Breast epithelium (tissue), 4 donors: Measurements from ENCODE around the gene WIZ. TPM values are rescaled to one million over a fixed set of nuclear protein-coding genes. Genes with fewer than 3 reads are reported as not detected.

Experiments
- DNase-seq, 2 donors: peaks; one replicate each; pipeline ENCODE4 v3.0.0-alpha.2; 2019; ENCODE audit warnings: low spot score in 2 of 2
- H3K27ac ChIP-seq, 2 donors: fragments of 200-600 bp; sonication (generic) in 1 of 2; one replicate each; pipeline ENCODE4 v1.5.1; 2016 to 2019; ENCODE audit warnings: mild to moderate bottlenecking in 1 of 2
- H3K27me3 ChIP-seq, 2 donors: fragments of 200-600 bp; sonication (generic) in 1 of 2; one replicate each; pipeline versions ENCODE4 v1.5.1 to v1.6.0; 2017 to 2019; ENCODE audit warnings: control low read depth in 1 of 2, mild to moderate bottlenecking in 1 of 2
- H3K36me3 ChIP-seq: fragments of 200-600 bp; one replicate; pipeline ENCODE4 v1.5.1; 2019
- H3K4me1 ChIP-seq, 2 donors: fragments of 200-600 bp; sonication (generic); one replicate each; pipeline ENCODE4 v1.5.1; 2016 to 2019; ENCODE audit warnings: control low read depth in 1 of 2
- H3K4me3 ChIP-seq, 3 donors: fragments of 200-600 bp; sonication (generic); 1 replicate in 2 of 3; 2 replicates in 1 of 3; pipeline ENCODE4 v1.5.1; 2016 to 2019; ENCODE audit warnings: mild to moderate bottlenecking in 3 of 3, moderate library complexity in 2 of 3
- H3K9me3 ChIP-seq, 2 donors: fragments of 200-600 bp; sonication (generic) in 1 of 2; one replicate each; pipeline ENCODE4 v1.5.1; 2016 to 2019; ENCODE audit warnings: control low read depth in 1 of 2
- CTCF ChIP-seq, 3 donors: fragments of 450-650 bp; IDR thresholded peaks; one replicate each; pipeline ENCODE4 v1.5.1; 2016 to 2017; ENCODE audit warnings: antibody characterized with exemption in 3 of 3, mild to moderate bottlenecking in 3 of 3, moderate library complexity in 3 of 3
- POLR2A ChIP-seq: fragments of 450-650 bp; IDR thresholded peaks from one replicate; pipeline ENCODE4 v1.6.1; 2016; ENCODE audit warnings: antibody characterized with exemption, mild to moderate bottlenecking, moderate library complexity
- POLR2AphosphoS5 ChIP-seq, 3 donors: sonication (generic); formaldehyde crosslinking; IDR thresholded peaks; one replicate each; pipeline ENCODE4 v1.6.1; 2017; ENCODE audit warnings: antibody characterized with exemption in 3 of 3
- intact Hi-C: fragments of 100-400 bp; cut with DNase I; formaldehyde crosslinking; loops from one replicate; pipeline ENCODE4 v1.15.1; 2023; ENCODE audit warnings: low total_unique reads
- total RNA-seq, 3 donors: library from RNA; depleted of rRNA; stranded (reverse); fragments of >200 nt; gene quantifications; one replicate each; pipeline ENCODE4 v1.1.0, GENCODE V29; 2016

The WIZ gene
- total RNA-seq, 3 donors from 2014 or later: 17.6 to 51.1 (median 34.9) TPM

- Histone ChIP-seq H3K27me3 (no peaks in the 10 kb centered on the region), H3K4me3 (peak overlapping the region; percentile 87 to 98 (median 96)), H3K36me3 (peaks cover 3% of the 10 kb centered on the region), H3K4me1 (peaks cover 9 to 15% of the 10 kb centered on the region in 2 donors), H3K27ac (no peak overlapping the region), H3K9me3 (no peaks in the 10 kb centered on the region)
- no peak for TF ChIP-seq POLR2A
- TF ChIP-seq CTCF (IDR thresholded peaks at IDR 0.05): no peak
- no peak for TF ChIP-seq POLR2AphosphoS5 (IDR thresholded peaks at IDR 0.05)
- no peak for DNase-seq
- intact Hi-C loops: loop anchor here (5.0 kb wide), 1 partner anchor 859 kb away; the partner anchor contains the start of gene NDUFB7
These were observed 18.2 kb downstream of the WIZ start for GRCh38 chr19:15431396-15432017.

- no peaks in the 10 kb centered on the region for H3K27me3 ChIP-seq
- no peak for DNase-seq
- peaks cover 9 to 15% of the 10 kb centered on the region in 2 donors for H3K4me1 ChIP-seq
- no peak for TF ChIP-seq POLR2AphosphoS5 (IDR thresholded peaks at IDR 0.05)
- no peak for TF ChIP-seq CTCF (IDR thresholded peaks at IDR 0.05)
- TF ChIP-seq POLR2A: no peak
- no peak overlapping the region for H3K27ac ChIP-seq
- intact Hi-C loops: loop anchor here (5.0 kb wide), 1 partner anchor 858 kb away; the partner anchor contains the start of gene NDUFB7
- H3K9me3 ChIP-seq: no peaks in the 10 kb centered on the region
- H3K36me3 ChIP-seq: peaks cover 3% of the 10 kb centered on the region
- H3K4me3 ChIP-seq: peak overlapping the region in 1 of 3 donors; percentile 98
These were observed 19.1 kb downstream of the WIZ start for GRCh38 chr19:15430526-15431120.

- no peak for TF ChIP-seq POLR2A
- Histone ChIP-seq H3K27me3 (no peaks in the 10 kb centered on the region), H3K36me3 (peaks cover 4% of the 10 kb centered on the region), H3K27ac (no peak overlapping the region), H3K4me1 (peaks cover 9 to 15% of the 10 kb centered on the region in 2 donors), H3K9me3 (no peaks in the 10 kb centered on the region), H3K4me3 (no peak overlapping the region)
- intact Hi-C loops: loop anchor here (5.0 kb wide), 1 partner anchor 858 kb away; the partner anchor contains the start of gene NDUFB7
- no peak for DNase-seq
These were observed 19.8 kb downstream of the WIZ start for GRCh38 chr19:15429825-15430467.

GRCh38 chr19:15428956-15429824 is 20.6 kb downstream of the WIZ start:
- peaks cover 9 to 15% of the 10 kb centered on the region in 2 donors for H3K4me1 ChIP-seq
- intact Hi-C loops: no loop called here
- H3K4me3 ChIP-seq: no peak overlapping the region
- H3K9me3 ChIP-seq: no peaks in the 10 kb centered on the region
- H3K27me3 ChIP-seq: no peaks in the 10 kb centered on the region
- TF ChIP-seq POLR2AphosphoS5 (IDR thresholded peaks at IDR 0.05) (no peak), CTCF (IDR thresholded peaks at IDR 0.05) (no peak), POLR2A (no peak)
- H3K36me3 ChIP-seq: peaks cover 11% of the 10 kb centered on the region
- no peak for DNase-seq
- H3K27ac ChIP-seq: no peak overlapping the region

- intact Hi-C loops: no loop called here
- Histone ChIP-seq H3K36me3 (peaks cover 15% of the 10 kb centered on the region), H3K27ac (no peak overlapping the region), H3K4me3 (no peak overlapping the region), H3K9me3 (no peaks in the 10 kb centered on the region), H3K27me3 (no peaks in the 10 kb centered on the region), H3K4me1 (peaks cover 9 to 15% of the 10 kb centered on the region in 2 donors)
- no peak for DNase-seq
- TF ChIP-seq POLR2A (no peak), CTCF (IDR thresholded peaks at IDR 0.05) (no peak), POLR2AphosphoS5 (IDR thresholded peaks at IDR 0.05) (no peak)
These were observed 21.7 kb downstream of the WIZ start for GRCh38 chr19:15427991-15428471.
